HEK293 (cell line): ENCODE data around the gene NTSR1.

ENCODE experiments used
- CTCF ChIA-PET: fragments of 350-600 bp; formaldehyde crosslinking; extraction: SDS; loops from one replicate; lab custom pipeline; 2021; ENCODE audit warnings: antibody characterized with exemption; lab: Yijun Ruan, JAX
- POLR2A ChIA-PET: fragments of 300-600 bp; formaldehyde crosslinking; extraction: SDS; loops from one replicate; lab custom pipeline; 2020; ENCODE audit warnings: antibody characterized with exemption, inconsistent platforms; lab: Yijun Ruan, JAX
- H3K27ac ChIP-seq: fragments of 200-500 bp; sonication (Bioruptor generic); 2 replicates; pipeline ENCODE4 v1.5.1; 2014; ENCODE audit warnings: low read depth, low read length, control low read depth, inconsistent platforms; ENCODE audit errors: extremely low read depth
- H3K36me3 ChIP-seq, 2 experiments: fragments of 200-500 bp in 1 of 2; sonication (Bioruptor generic) in 1 of 2; 1 replicate in 1 of 2; 2 replicates in 1 of 2; pipeline ENCODE4 v1.5.1; 2014 to 2017; ENCODE audit warnings: inconsistent platforms in 2 of 2, low read length in 2 of 2; ENCODE audit not compliant: control insufficient read depth in 2 of 2, insufficient read depth in 1 of 2
- H3K4me1 ChIP-seq: fragments of 200-500 bp; sonication (Bioruptor generic); 2 replicates; pipeline ENCODE4 v1.5.1; 2014; ENCODE audit warnings: mild to moderate bottlenecking, low read length, inconsistent platforms; ENCODE audit not compliant: control insufficient read depth, insufficient read depth
- H3K4me3 ChIP-seq: 2 replicates; pipeline ENCODE4 v1.5.1; 2011; ENCODE audit warnings: low read depth, mild to moderate bottlenecking, control low read depth, low read length, moderate library complexity
- H3K9me3 ChIP-seq: fragments of 200-500 bp; sonication (Bioruptor generic); 2 replicates; pipeline ENCODE4 v1.5.1; 2014; ENCODE audit warnings: low read depth, low read length, inconsistent platforms; ENCODE audit not compliant: control insufficient read depth, insufficient read depth
- GLIS1 ChIP-seq: fragments of 450-650 bp; formaldehyde crosslinking; IDR thresholded peaks from 2 replicates; pipeline ENCODE4 v1.5.1; 2016; ENCODE audit warnings: missing biosample characterization, missing genetic modification characterization
- KLF17 ChIP-seq: fragments of 450-650 bp; formaldehyde crosslinking; IDR thresholded peaks from 2 replicates; pipeline ENCODE4 v1.5.1; 2016; ENCODE audit warnings: missing biosample characterization, missing genetic modification characterization
- KLF7 ChIP-seq: fragments of 450-650 bp; formaldehyde crosslinking; IDR thresholded peaks from 2 replicates; pipeline ENCODE4 v1.5.1; 2016; ENCODE audit warnings: missing biosample characterization, missing genetic modification characterization, borderline replicate concordance
- OSR2 ChIP-seq: fragments of 450-650 bp; formaldehyde crosslinking; IDR thresholded peaks from 2 replicates; pipeline ENCODE4 v1.5.1; 2016; ENCODE audit warnings: missing biosample characterization, missing genetic modification characterization
- REPIN1 ChIP-seq: fragments of 450-650 bp; formaldehyde crosslinking; IDR thresholded peaks from 2 replicates; pipeline ENCODE4 v1.5.1; 2017; ENCODE audit warnings: missing biosample characterization, missing genetic modification characterization, low read depth
- YY2 ChIP-seq: fragments of 450-650 bp; formaldehyde crosslinking; IDR thresholded peaks from 2 replicates; pipeline ENCODE4 v1.5.1; 2016; ENCODE audit warnings: missing biosample characterization, missing genetic modification characterization
- ZNF214 ChIP-seq: fragments of 450-650 bp; formaldehyde crosslinking; IDR thresholded peaks from 2 replicates; pipeline ENCODE4 v1.5.1; 2017; ENCODE audit warnings: missing biosample characterization, mild to moderate bottlenecking, missing genetic modification characterization, borderline replicate concordance
- ZNF48 ChIP-seq: fragments of 450-650 bp; formaldehyde crosslinking; IDR thresholded peaks from 2 replicates; pipeline ENCODE4 v1.5.1; 2016; ENCODE audit warnings: missing biosample characterization, missing genetic modification characterization
- ZNF629 ChIP-seq: fragments of 450-650 bp; formaldehyde crosslinking; IDR thresholded peaks from 2 replicates; pipeline ENCODE4 v1.5.1; 2017; ENCODE audit warnings: missing biosample characterization, missing genetic modification characterization
- ZNF645 ChIP-seq: fragments of 450-650 bp; formaldehyde crosslinking; IDR thresholded peaks from 2 replicates; pipeline ENCODE4; 2016; ENCODE audit warnings: missing biosample characterization, missing genetic modification characterization
- TF ChIP-seq, protein P1 (sequence below): fragments of 450-650 bp; formaldehyde crosslinking; IDR thresholded peaks from 2 replicates; pipeline ENCODE4 v1.5.1; 2016; ENCODE audit warnings: missing biosample characterization, missing genetic modification characterization
- TF ChIP-seq, protein P2 (sequence below): fragments of 450-650 bp; formaldehyde crosslinking; IDR thresholded peaks from 2 replicates; pipeline ENCODE4 v1.5.1; 2017; ENCODE audit warnings: missing biosample characterization, missing genetic modification characterization
- TF ChIP-seq, protein P3 (sequence below): fragments of 450-650 bp; formaldehyde crosslinking; IDR thresholded peaks from 2 replicates; pipeline ENCODE4 v1.5.1; 2016; ENCODE audit warnings: missing biosample characterization, missing genetic modification characterization
- TF ChIP-seq, protein P4 (sequence below): fragments of 450-650 bp; formaldehyde crosslinking; IDR thresholded peaks from 2 replicates; pipeline ENCODE4 v1.5.1; 2016; ENCODE audit warnings: missing biosample characterization, missing genetic modification characterization

NTSR1 gene

GRCh38 chr20:62706857-62707256 lies 1.8 kb upstream of the NTSR1 start:
- CTCF ChIA-PET = interaction anchor here (0.6 kb wide), 2 partner anchors 32 to 68 kb away, joined by 3 read pairs; no protein-coding TSS in a partner anchor

More at GRCh38 chr20:62706857-62707256, 1.8 kb upstream of the NTSR1 start:
- H3K27ac ChIP-seq = no peak overlapping the region
- H3K4me1 ChIP-seq = peaks cover 16% of the 10 kb centered on the region
- H3K4me3 ChIP-seq = no peak overlapping the region
- no peaks in the 10 kb centered on the region for H3K36me3 ChIP-seq
- no peak for TF ChIP-seq ZNF214
- TF ChIP-seq OSR2 = no peak
- no peak for TF ChIP-seq ZNF629
- no peak for TF ChIP-seq KLF7
- TF ChIP-seq, protein P1, sequence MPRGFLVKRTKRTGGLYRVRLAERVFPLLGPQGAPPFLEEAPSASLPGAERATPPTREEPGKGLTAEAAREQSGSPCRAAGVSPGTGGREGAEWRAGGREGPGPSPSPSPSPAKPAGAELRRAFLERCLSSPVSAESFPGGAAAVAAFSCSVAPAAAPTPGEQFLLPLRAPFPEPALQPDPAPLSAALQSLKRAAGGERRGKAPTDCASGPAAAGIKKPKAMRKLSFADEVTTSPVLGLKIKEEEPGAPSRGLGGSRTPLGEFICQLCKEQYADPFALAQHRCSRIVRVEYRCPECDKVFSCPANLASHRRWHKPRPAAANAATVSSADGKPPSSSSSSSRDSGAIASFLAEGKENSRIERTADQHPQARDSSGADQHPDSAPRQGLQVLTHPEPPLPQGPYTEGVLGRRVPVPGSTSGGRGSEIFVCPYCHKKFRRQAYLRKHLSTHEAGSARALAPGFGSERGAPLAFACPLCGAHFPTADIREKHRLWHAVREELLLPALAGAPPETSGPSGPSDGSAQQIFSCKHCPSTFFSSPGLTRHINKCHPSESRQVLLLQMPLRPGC (tag by site-specific recombination) = no peak
- TF ChIP-seq REPIN1 (tag by site-specific recombination) = no peak
- no peak for TF ChIP-seq YY2 (tag by site-specific recombination)
- TF ChIP-seq ZNF645 (tag by site-specific recombination) = no peak
- TF ChIP-seq, protein P2, sequence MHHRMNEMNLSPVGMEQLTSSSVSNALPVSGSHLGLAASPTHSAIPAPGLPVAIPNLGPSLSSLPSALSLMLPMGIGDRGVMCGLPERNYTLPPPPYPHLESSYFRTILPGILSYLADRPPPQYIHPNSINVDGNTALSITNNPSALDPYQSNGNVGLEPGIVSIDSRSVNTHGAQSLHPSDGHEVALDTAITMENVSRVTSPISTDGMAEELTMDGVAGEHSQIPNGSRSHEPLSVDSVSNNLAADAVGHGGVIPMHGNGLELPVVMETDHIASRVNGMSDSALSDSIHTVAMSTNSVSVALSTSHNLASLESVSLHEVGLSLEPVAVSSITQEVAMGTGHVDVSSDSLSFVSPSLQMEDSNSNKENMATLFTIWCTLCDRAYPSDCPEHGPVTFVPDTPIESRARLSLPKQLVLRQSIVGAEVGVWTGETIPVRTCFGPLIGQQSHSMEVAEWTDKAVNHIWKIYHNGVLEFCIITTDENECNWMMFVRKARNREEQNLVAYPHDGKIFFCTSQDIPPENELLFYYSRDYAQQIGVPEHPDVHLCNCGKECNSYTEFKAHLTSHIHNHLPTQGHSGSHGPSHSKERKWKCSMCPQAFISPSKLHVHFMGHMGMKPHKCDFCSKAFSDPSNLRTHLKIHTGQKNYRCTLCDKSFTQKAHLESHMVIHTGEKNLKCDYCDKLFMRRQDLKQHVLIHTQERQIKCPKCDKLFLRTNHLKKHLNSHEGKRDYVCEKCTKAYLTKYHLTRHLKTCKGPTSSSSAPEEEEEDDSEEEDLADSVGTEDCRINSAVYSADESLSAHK (tag by site-specific recombination) = no peak
- TF ChIP-seq, protein P3, sequence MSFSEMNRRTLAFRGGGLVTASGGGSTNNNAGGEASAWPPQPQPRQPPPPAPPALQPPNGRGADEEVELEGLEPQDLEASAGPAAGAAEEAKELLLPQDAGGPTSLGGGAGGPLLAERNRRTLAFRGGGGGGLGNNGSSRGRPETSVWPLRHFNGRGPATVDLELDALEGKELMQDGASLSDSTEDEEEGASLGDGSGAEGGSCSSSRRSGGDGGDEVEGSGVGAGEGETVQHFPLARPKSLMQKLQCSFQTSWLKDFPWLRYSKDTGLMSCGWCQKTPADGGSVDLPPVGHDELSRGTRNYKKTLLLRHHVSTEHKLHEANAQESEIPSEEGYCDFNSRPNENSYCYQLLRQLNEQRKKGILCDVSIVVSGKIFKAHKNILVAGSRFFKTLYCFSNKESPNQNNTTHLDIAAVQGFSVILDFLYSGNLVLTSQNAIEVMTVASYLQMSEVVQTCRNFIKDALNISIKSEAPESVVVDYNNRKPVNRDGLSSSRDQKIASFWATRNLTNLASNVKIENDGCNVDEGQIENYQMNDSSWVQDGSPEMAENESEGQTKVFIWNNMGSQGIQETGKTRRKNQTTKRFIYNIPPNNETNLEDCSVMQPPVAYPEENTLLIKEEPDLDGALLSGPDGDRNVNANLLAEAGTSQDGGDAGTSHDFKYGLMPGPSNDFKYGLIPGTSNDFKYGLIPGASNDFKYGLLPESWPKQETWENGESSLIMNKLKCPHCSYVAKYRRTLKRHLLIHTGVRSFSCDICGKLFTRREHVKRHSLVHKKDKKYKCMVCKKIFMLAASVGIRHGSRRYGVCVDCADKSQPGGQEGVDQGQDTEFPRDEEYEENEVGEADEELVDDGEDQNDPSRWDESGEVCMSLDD = no peak
- no peak for TF ChIP-seq ZNF48 (tag by site-specific recombination)
- no peak for TF ChIP-seq GLIS1 (tag by site-specific recombination)
- TF ChIP-seq KLF17 (tag by site-specific recombination) = no peak
- TF ChIP-seq, protein P4, sequence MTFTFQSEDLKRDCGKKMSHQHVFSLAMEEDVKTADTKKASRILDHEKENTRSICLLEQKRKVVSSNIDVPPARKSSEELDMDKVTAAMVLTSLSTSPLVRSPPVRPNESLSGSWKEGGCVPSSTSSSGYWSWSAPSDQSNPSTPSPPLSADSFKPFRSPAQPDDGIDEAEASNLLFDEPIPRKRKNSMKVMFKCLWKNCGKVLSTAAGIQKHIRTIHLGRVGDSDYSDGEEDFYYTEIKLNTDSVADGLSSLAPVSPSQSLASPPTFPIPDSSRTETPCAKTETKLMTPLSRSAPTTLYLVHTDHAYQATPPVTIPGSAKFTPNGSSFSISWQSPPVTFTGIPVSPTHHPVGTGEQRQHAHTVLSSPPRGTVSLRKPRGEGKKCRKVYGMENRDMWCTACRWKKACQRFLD (tag by site-specific recombination) = no peak
- POLR2A ChIA-PET = no interaction called here
- H3K9me3 ChIP-seq = no peaks in the 10 kb centered on the region
